ENCODE results near the gene ADK. TPM values are rescaled to one million over a fixed set of nuclear protein-coding genes. Genes with fewer than 3 reads are reported as not detected.

ADK gene
- total RNA-seq, 1 donor from 2014 or later: 13.1 TPM

GRCh38 chr10:74151879-74152722 lies 1.1 kb downstream of the ADK start:
- H3K4me3 Mint-ChIP-seq (ENCODE audit: unreplicated experiment): no peak overlapping the region
- DNase-seq (ENCODE audit: low spot score): no peak
- H3K4me1 Mint-ChIP-seq (ENCODE audit: unreplicated experiment): peaks cover 5% of the 10 kb centered on the region
- H3K27ac Mint-ChIP-seq (ENCODE audit: unreplicated experiment): peak overlapping the region; percentile 53
- H3K27me3 Mint-ChIP-seq (ENCODE audit: unreplicated experiment): no peaks in the 10 kb centered on the region
- H3K9me3 Mint-ChIP-seq (ENCODE audit: unreplicated experiment): no peaks in the 10 kb centered on the region
- H3K36me3 Mint-ChIP-seq (ENCODE audit: low read depth, unreplicated experiment): no peaks in the 10 kb centered on the region
- TF ChIP-seq CTCF (IDR thresholded peaks at IDR 0.05; ENCODE audit: unreplicated experiment): no peak

GRCh38 chr10:74153123-74153522 lies 2.1 kb downstream of the ADK start:
- Mint-ChIP-seq H3K27ac (ENCODE audit: unreplicated experiment) (peak overlapping the region; percentile 32), H3K36me3 (ENCODE audit: low read depth, unreplicated experiment) (no peaks in the 10 kb centered on the region), H3K9me3 (ENCODE audit: unreplicated experiment) (no peaks in the 10 kb centered on the region), H3K4me1 (ENCODE audit: unreplicated experiment) (peaks cover 5% of the 10 kb centered on the region), H3K4me3 (ENCODE audit: unreplicated experiment) (no peak overlapping the region), H3K27me3 (ENCODE audit: unreplicated experiment) (no peaks in the 10 kb centered on the region)
- TF ChIP-seq CTCF (IDR thresholded peaks at IDR 0.05; ENCODE audit: unreplicated experiment): peak; percentile 68
- DNase-seq (ENCODE audit: low spot score): no peak

- no peak for TF ChIP-seq CTCF (IDR thresholded peaks at IDR 0.05; ENCODE audit: unreplicated experiment)
- H3K27ac Mint-ChIP-seq (ENCODE audit: unreplicated experiment): no peak overlapping the region
- H3K4me1 Mint-ChIP-seq (ENCODE audit: unreplicated experiment): peaks cover 5% of the 10 kb centered on the region
- H3K36me3 Mint-ChIP-seq (ENCODE audit: low read depth, unreplicated experiment): no peaks in the 10 kb centered on the region
- H3K4me3 Mint-ChIP-seq (ENCODE audit: unreplicated experiment): no peak overlapping the region
- no peak for DNase-seq (ENCODE audit: low spot score)
- H3K27me3 Mint-ChIP-seq (ENCODE audit: unreplicated experiment): no peaks in the 10 kb centered on the region
- no peaks in the 10 kb centered on the region for H3K9me3 Mint-ChIP-seq (ENCODE audit: unreplicated experiment)
Observed at GRCh38 chr10:74153676-74154075, 2.7 kb downstream of the ADK start.

GRCh38 chr10:74156919-74157289 lies 5.9 kb downstream of the ADK start:
- TF ChIP-seq CTCF (IDR thresholded peaks at IDR 0.05; ENCODE audit: unreplicated experiment): no peak
- no peak overlapping the region for H3K4me3 Mint-ChIP-seq (ENCODE audit: unreplicated experiment)
- no peak for DNase-seq (ENCODE audit: low spot score)
- H3K4me1 Mint-ChIP-seq (ENCODE audit: unreplicated experiment): peaks cover 5% of the 10 kb centered on the region
- no peaks in the 10 kb centered on the region for H3K9me3 Mint-ChIP-seq (ENCODE audit: unreplicated experiment)
- no peaks in the 10 kb centered on the region for H3K36me3 Mint-ChIP-seq (ENCODE audit: low read depth, unreplicated experiment)
- no peak overlapping the region for H3K27ac Mint-ChIP-seq (ENCODE audit: unreplicated experiment)
- H3K27me3 Mint-ChIP-seq (ENCODE audit: unreplicated experiment): no peaks in the 10 kb centered on the region

- H3K27ac Mint-ChIP-seq (ENCODE audit: unreplicated experiment): no peak overlapping the region
- no peak for TF ChIP-seq CTCF (IDR thresholded peaks at IDR 0.05; ENCODE audit: unreplicated experiment)
- no peak overlapping the region for H3K4me3 Mint-ChIP-seq (ENCODE audit: unreplicated experiment)
- H3K27me3 Mint-ChIP-seq (ENCODE audit: unreplicated experiment): no peaks in the 10 kb centered on the region
- no peaks in the 10 kb centered on the region for H3K36me3 Mint-ChIP-seq (ENCODE audit: low read depth, unreplicated experiment)
- H3K9me3 Mint-ChIP-seq (ENCODE audit: unreplicated experiment): no peaks in the 10 kb centered on the region
- no peak for DNase-seq (ENCODE audit: low spot score)
- no peaks in the 10 kb centered on the region for H3K4me1 Mint-ChIP-seq (ENCODE audit: unreplicated experiment)
Observed at GRCh38 chr10:74160013-74160412, 9.0 kb downstream of the ADK start.

Measured in endothelial cell (in vitro differentiated cells).